ENCODE measurements around the gene SPATA17. TPM values are rescaled to one million over a fixed set of nuclear protein-coding genes. Genes with fewer than 3 reads are reported as not detected.

SPATA17 gene
- total and polyA plus RNA-seq, 2 of the 13 experiments (the other 11 are each of a cell fraction or from before 2014, with no cell fraction given), result 0.48 to 1.7 TPM

DNA sequence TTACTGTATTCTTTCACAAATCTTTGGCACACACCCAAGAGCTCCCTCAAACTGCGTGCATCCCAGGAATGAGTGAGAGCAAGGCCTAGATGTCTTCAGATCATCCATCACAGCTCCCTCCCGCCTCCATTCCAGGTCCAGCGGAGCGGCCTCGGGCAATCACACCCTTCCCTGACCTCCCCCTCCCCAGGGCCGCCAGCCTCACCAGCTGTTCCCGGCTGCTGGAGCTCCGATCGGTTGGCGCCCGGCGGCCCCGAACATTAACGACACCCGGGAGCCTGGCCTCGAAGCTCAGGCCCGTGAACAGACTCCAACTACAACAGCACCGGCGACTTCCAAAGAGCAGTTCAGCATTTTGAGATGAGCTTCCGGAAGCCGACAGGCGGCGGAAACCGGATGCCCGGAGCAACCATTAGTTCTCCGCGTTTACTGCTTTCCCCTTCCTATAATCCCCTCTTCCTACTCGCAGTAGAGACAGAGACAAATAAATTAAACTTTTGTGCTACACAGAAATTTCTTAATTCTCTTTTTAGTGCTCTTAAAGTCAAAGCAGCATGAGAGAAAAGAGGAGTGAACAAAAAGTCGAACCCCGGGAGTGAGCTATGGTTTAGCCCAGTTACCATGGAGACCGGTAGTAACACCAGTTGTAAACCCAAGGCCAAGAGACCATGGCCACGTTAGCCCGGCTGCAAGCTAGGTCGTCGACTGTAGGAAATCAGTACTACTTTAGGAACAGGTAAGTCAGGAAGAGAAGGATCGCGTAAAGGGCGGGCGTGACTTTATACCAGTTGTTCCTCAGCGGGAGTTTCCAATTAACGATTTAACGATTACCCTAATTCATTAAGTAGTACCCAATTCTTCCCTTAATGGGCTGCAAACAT lies at the start of gene SPATA17, which contains the start of gene GPATCH2 (continued):
- TF ChIP-seq, protein P1, sequence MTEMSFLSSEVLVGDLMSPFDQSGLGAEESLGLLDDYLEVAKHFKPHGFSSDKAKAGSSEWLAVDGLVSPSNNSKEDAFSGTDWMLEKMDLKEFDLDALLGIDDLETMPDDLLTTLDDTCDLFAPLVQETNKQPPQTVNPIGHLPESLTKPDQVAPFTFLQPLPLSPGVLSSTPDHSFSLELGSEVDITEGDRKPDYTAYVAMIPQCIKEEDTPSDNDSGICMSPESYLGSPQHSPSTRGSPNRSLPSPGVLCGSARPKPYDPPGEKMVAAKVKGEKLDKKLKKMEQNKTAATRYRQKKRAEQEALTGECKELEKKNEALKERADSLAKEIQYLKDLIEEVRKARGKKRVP (CRISPR knock-in tag; IDR thresholded peaks at IDR 0.05), result 0 out of 4 replicates have a peak, but pooled peaks of 1 of the 2 experiments have one; percentile 24
- no peak for TF ChIP-seq KAT2B (IDR thresholded peaks at IDR 0.05; ENCODE audit: borderline replicate concordance, low read depth, low read length)
- peak; percentile 58 to 83; a peak in 2 of 4 replicates for TF ChIP-seq HMGXB4 (CRISPR knock-in tag; IDR thresholded peaks at IDR 0.05; ENCODE audit: borderline replicate concordance in 1 of 2, low read depth in 1 of 2)
- no peak for TF ChIP-seq NFIB (CRISPR knock-in tag; IDR thresholded peaks at IDR 0.05; ENCODE audit: borderline replicate concordance)
- peak; percentile 98 for TF ChIP-seq FOXK2 (IDR thresholded peaks at IDR 0.05)
- TF ChIP-seq ZFP37 (CRISPR knock-in tag; IDR thresholded peaks at IDR 0.05; ENCODE audit: borderline replicate concordance), result 0 out of 2 replicates have a peak, but pooled peaks have one; percentile 54
- no peak for TF ChIP-seq SMC3 (IDR thresholded peaks at IDR 0.05; ENCODE audit: low read length)
- no peak for TF ChIP-seq ZNF83 (CRISPR knock-in tag; IDR thresholded peaks at IDR 0.05; ENCODE audit: borderline replicate concordance)
- TF ChIP-seq, protein P2, sequence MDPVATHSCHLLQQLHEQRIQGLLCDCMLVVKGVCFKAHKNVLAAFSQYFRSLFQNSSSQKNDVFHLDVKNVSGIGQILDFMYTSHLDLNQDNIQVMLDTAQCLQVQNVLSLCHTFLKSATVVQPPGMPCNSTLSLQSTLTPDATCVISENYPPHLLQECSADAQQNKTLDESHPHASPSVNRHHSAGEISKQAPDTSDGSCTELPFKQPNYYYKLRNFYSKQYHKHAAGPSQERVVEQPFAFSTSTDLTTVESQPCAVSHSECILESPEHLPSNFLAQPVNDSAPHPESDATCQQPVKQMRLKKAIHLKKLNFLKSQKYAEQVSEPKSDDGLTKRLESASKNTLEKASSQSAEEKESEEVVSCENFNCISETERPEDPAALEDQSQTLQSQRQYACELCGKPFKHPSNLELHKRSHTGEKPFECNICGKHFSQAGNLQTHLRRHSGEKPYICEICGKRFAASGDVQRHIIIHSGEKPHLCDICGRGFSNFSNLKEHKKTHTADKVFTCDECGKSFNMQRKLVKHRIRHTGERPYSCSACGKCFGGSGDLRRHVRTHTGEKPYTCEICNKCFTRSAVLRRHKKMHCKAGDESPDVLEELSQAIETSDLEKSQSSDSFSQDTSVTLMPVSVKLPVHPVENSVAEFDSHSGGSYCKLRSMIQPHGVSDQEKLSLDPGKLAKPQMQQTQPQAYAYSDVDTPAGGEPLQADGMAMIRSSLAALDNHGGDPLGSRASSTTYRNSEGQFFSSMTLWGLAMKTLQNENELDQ (CRISPR knock-in tag; IDR thresholded peaks at IDR 0.05; ENCODE audit: borderline replicate concordance), result 0 out of 2 replicates have a peak, but pooled peaks have one; percentile 50
- TF ChIP-seq ZFP90 (CRISPR knock-in tag; IDR thresholded peaks at IDR 0.05; ENCODE audit: borderline replicate concordance), result peak; percentile 84
- TF ChIP-seq, protein P3, sequence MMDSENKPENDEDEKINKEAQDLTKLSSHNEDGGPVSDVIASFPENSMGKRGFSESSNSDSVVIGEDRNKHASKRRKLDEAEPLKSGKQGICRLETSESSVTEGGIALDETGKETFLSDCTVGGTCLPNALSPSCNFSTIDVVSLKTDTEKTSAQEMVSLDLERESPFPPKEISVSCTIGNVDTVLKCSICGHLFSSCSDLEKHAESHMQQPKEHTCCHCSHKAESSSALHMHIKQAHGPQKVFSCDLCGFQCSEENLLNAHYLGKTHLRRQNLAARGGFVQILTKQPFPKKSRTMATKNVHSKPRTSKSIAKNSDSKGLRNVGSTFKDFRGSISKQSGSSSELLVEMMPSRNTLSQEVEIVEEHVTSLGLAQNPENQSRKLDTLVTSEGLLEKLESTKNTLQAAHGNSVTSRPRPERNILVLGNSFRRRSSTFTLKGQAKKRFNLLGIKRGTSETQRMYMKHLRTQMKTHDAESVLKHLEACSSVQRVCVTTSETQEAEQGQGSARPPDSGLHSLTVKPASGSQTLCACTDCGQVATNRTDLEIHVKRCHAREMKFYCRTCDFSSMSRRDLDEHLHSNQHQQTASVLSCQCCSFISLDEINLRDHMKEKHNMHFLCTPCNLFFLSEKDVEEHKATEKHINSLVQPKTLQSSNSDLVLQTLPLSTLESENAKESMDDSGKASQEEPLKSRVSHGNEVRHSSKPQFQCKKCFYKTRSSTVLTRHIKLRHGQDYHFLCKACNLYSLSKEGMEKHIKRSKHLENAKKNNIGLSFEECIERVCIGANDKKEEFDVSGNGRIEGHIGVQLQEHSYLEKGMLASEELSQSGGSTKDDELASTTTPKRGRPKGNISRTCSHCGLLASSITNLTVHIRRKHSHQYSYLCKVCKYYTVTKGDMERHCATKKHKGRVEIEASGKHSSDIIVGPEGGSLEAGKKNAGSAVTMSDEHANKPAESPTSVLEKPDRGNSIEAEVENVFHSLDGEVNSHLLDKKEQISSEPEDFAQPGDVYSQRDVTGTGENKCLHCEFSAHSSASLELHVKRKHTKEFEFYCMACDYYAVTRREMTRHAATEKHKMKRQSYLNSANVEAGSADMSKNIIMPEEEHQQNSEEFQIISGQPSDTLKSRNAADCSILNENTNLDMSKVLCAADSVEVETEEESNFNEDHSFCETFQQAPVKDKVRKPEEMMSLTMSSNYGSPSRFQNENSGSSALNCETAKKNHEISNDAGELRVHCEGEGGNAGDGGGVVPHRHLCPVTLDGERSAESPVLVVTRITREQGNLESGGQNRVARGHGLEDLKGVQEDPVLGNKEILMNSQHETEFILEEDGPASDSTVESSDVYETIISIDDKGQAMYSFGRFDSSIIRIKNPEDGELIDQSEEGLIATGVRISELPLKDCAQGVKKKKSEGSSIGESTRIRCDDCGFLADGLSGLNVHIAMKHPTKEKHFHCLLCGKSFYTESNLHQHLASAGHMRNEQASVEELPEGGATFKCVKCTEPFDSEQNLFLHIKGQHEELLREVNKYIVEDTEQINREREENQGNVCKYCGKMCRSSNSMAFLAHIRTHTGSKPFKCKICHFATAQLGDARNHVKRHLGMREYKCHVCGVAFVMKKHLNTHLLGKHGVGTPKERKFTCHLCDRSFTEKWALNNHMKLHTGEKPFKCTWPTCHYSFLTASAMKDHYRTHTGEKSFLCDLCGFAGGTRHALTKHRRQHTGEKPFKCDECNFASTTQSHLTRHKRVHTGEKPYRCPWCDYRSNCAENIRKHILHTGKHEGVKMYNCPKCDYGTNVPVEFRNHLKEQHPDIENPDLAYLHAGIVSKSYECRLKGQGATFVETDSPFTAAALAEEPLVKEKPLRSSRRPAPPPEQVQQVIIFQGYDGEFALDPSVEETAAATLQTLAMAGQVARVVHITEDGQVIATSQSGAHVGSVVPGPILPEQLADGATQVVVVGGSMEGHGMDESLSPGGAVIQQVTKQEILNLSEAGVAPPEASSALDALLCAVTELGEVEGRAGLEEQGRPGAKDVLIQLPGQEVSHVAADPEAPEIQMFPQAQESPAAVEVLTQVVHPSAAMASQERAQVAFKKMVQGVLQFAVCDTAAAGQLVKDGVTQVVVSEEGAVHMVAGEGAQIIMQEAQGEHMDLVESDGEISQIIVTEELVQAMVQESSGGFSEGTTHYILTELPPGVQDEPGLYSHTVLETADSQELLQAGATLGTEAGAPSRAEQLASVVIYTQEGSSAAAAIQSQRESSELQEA (CRISPR knock-in tag; IDR thresholded peaks at IDR 0.05; ENCODE audit: not compliant biosample characterization), result no peak
- TF ChIP-seq ZNF558 (CRISPR knock-in tag; IDR thresholded peaks at IDR 0.05; ENCODE audit: borderline replicate concordance), result no peak
- TF ChIP-seq NFKBIZ (CRISPR knock-in tag; IDR thresholded peaks at IDR 0.05), result no peak

Data from HepG2 (cell line).